Stimulated activated CD4-positive, alpha-beta T cell treated with anti-CD3 and anti-CD28 coated beads, Interleukin-4, amount 100 ng/mL, for 24 hours (primary cell): ENCODE measurements around the gene KCNQ2.
"Not testable (repeated sequence)": the region's sequence is repeated elsewhere in the genome, so short reads cannot be mapped to it uniquely, and the experiment has no call there.

Source experiments
- DNase-seq: peaks from one replicate; pipeline ENCODE4 v3.0.0-alpha.2; 2020

Gene KCNQ2

GRCh38 chr20:63471981-63472831 is at the start of gene KCNQ2:
TSS of gene KCNQ2 (minus strand) at chr20:63472655. CDS start at chr20:63472463, 192 bp downstream.
- DNase-seq: no peak

GRCh38 chr20:63521602-63522001 is 49.1 kb upstream of the KCNQ2 start:
- no peak for DNase-seq

GRCh38 chr20:63520934-63521601 is 48.6 kb upstream of the KCNQ2 start:
- peak; percentile 75 for DNase-seq

GRCh38 chr20:63520504-63520933 is 48.1 kb upstream of the KCNQ2 start, which contains the start of gene PPDPF:
TSS of gene PPDPF (plus strand) at chr20:63520765. CDS start at chr20:63521309, 544 bp downstream.
- DNase-seq: peak; percentile 81

- peak; percentile 54 for DNase-seq
These were observed 47.4 kb upstream of the KCNQ2 start for GRCh38 chr20:63519668-63520503.

DNA sequence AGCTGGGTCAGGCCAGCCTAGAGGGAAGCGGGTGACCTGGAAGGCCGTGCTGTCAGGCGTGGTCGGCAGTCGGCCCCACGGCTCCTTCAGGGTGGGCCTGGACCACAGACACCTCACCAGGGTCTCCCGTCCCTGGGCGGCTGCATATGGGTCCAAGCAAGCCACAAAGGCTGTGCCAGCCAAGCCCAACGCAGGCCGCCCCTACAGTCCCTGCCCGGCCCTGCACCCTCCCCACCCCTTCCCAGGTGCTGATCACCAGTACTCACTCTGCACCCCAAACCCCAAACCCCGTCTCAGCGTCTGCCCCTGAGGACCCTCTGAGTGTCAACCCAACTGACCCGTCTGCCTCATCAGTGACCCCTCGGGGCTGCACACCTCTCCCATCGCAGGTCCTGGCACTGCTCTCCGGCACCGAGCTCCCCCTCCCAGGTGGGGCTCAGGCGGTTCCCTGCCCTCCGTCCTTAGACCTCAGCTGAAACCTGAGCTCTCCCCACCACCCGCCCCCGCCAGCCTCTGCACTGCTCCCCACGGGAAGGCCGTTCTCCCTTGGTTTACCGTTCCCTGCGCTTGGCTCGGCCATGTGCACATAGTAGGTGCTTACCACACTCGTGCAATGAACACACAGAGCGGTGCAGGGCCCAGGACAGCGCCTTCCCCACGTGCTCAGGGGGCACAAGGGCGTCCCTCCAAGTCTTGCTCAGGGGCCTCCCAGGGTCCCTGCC is 46.7 kb upstream of the KCNQ2 start:
- DNase-seq: no peak

DNA sequence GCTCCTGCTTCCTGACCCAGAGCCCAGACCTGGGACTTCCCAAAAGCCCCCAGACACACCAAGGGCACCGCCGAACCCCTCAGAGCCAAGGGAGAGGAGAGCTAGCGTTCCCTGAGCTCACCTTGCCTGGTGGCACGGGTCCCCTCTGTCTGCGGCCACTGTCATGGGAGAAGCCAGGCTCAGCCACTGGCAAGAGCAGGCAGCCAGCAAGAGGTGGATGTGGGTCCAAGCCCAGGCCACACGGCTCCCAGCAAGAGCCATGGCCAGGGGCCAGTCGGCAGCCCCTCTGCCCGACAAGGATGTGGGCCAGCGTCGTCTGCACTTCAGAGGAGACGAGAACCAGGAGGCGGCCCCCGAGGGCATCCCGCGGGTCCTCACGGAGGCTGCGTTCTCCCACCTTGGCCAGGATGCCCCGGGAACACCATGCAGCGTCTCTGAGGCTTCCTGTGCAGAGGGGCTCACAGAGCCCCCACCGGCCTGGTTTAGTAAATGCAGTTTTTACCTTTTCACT is 46.0 kb upstream of the KCNQ2 start:
- no peak for DNase-seq

DNA sequence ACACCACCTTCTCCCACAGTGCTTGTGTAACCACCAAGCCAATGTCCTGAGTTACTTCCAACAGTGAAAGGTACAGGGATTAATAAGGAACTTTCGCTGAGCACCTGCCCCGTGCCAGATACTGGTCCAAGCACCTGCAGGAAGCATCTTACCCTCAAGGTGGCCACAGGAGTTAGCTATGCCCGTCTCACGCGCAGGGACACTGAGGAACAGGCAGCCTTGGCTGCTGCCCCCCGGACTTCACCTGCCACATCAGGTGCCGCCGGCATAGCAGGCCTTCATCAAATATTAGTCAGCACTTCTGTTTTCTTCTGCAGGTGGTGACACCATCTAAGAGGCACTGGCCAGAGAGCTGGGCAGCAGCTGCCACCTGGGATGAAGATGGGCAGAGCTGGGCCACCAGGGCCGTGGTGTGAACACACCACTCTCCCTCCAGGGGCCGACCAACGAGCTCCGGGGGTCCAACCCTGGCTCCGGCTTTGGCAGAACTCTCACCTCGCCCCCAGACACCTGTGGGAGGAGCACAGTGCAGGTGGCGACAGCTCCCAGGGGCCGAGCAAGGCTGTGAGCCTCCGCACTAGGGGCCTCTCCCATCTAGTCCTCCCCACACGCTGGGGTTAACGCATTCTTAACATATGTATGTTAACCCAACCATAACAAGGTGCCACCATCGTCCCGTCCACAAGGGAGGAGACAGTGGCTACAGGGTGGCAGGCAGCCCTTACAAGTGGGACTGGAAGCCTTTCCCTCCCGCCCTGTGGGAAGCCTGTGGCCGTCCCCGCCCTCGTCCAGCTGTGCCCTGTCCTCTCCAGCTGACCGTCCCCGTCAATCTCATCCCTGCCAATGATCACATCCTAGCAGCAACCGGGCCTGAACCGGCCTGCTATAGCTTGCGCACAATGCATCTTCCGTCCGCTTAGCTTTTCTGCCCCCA is 45.2 kb upstream of the KCNQ2 start:
- DNase-seq: no peak

- not testable (repeated sequence) for DNase-seq
These were observed 42.1 kb upstream of the KCNQ2 start for GRCh38 chr20:63514520-63514919.

DNA sequence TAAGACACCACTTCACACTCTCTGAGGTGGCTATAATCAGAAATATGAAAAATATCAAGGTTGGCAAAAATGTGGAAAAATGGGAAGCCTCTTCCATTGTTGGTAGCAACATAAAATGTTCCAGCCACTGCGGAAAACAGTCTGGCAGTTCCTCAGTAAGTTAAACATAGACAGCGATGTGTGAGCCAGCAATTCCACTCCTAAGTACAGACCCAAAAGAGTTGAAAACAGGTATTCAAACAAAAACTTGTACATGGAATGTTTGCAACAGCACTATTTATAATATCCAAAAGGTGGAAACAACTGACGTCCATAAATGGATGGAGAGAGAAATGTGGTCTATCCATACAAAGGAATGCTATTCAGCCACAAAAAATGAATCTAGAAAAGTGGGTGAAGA is 40.8 kb upstream of the KCNQ2 start:
- no peak for DNase-seq

DNA sequence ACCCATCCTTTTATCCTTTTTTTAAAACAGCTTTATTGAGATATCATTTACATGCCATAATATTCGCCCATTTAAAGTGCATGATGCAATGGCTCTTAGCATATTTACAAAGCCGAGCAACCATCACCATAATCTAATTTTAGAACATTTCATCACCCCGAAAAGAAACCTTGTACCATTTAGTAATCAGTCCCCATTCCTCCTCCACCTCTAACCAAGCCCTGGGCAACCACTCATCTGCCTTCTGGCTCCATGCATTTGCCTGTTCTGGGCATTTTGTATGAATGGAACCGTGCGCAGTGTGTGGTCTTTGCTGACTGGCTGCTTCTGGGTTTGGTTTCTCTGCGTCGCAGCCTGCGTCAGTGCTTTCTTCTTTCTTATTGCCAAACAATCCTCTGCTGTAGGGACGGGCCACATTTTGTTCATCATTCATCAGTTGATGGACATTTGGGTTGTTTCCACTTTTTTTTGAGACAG is 36.7 kb upstream of the KCNQ2 start:
- no peak for DNase-seq

DNA sequence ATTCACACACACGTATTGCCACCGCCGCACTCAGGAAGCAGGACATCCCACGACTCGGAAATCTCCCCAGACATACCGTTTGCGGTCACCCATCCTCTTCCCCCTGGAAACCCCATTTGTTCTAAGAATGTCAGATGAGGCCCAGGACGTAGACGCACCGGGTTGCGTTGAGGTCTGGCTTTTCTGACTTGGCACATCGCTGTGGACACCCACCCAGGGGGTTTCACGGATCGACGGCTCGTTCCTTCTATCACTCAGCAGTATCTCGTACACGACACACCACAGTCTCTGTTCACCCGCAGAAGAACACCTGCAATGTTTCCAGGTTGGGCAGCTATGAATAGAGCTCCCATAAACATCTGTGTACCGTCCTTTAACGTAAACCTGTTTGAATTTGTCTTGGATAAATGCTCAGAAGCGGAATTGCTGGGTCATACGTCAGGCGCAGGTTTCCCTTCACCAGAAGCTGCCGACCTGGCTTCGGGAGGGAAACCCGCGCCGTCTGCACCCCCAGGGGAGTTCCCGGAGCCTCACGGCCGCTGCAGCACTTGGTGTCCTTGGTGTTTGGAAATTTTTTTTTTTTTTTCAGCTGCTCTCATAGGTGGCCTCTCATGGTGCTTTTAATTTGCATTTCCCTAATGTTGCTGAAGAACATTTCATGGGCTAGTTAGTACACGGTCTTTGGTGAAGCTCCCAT is 35.8 kb upstream of the KCNQ2 start:
- no peak for DNase-seq

DNA sequence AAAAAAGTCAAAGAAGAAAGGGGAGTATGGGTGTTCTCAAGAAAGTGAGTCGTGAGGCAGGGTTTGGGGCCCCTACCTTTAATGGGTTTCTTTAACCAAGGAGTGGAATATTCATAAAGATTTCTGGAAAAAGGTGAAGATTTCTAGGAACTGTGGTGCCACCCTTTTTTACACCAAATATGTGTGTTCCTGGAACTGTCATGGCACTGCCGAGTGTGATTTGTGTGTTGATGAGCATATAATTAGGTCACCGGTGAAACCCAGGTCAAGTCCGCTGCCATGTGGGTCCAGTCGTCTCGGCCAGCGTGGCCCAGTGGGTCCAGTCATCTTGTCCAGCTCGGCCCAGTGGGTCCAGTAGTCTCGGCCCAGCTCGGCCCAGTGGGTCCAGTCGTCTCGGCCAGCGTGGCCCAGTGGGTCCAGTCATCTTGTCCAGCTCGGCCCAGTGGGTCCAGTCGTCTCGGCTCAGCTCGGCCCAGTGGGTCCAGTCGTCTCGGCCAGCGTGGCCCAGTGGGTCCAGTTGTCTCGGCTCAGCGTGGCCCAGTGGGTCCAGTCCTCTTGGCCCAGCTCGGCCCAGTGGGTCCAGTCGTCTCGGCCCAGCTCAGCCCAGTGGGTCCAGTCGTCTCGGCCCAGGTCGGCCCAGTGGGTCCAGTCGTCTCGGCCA is 34.8 kb upstream of the KCNQ2 start:
- DNase-seq: no peak

DNA sequence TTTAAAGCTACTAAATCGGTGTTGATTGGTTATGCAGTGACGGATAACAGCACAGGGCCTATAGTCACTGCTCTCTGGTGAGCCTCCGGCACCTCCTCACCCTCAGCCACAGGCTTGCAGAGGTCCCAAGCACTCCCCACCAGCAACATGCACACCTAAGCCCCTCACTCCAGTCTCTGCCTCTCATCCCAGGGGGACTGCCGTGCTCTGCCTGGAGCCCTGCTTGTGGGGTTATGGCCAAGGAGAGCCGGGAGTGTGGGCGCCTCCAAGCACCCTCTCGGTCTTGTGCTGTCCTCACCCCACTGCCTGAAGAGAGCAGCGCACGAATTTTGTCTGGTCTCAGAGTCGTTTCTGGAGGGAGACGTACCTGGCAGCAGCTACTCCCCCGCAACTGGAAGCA is 33.3 kb upstream of the KCNQ2 start:
- DNase-seq: no peak

- DNase-seq: no peak
These were observed 32.8 kb upstream of the KCNQ2 start for GRCh38 chr20:63505281-63505680.

- no peak for DNase-seq
These were observed 32.2 kb upstream of the KCNQ2 start for GRCh38 chr20:63504642-63505041.

DNA sequence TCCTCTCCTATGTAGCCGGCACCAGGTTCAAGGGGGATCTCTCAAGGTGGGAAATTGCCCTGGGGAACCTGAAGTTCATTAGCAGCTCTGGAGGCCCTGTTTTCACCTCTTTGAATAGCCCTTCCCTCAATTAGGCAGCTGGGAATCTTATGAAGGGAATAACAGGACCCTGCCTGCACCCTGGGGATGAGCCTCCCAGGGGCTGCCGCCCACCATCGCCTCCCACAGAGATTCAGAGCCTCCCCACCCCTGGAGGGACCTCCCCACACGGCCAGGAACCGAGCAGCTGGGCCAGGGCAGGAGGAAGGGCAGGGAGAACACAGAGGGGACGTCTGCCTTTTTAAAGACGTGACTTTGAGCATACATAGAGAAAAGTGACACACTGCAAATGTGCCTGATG is 31.1 kb upstream of the KCNQ2 start:
- DNase-seq: no peak

- DNase-seq: no peak
These were observed 30.3 kb upstream of the KCNQ2 start for GRCh38 chr20:63502671-63503172.
